Small intestine (tissue), 7 donors: ENCODE measurements around the gene IGSF6. TPM values are rescaled to one million over a fixed set of nuclear protein-coding genes. Genes with fewer than 3 reads are reported as not detected.
"Not testable (repeated sequence)": the region's sequence is repeated elsewhere in the genome, so short reads cannot be mapped to it uniquely, and the experiment has no call there.

Source experiments
- DNase-seq, 2 donors: peaks; one replicate each; pipeline versions ENCODE4 v3.0.0 to v3.0.0-alpha.2; 2013
- FAIRE-seq: peaks from 2 replicates; lab custom pipeline; 2012; peaks lifted over from hg19 to GRCh38; lab: Jason Lieb, UNC
- H3K27ac ChIP-seq, 3 donors: one replicate each; pipeline ENCODE4 v1.5.1; 2013; ENCODE audit warnings: low read length in 2 of 3, mild to moderate bottlenecking in 2 of 3, control low read depth in 1 of 3, inconsistent platforms in 1 of 3, low read depth in 1 of 3, moderate library complexity in 1 of 3
- H3K27me3 ChIP-seq, 3 donors: one replicate each; pipeline ENCODE4 v1.6.1; 2013; ENCODE audit warnings: low read length in 3 of 3, inconsistent platforms in 1 of 3; ENCODE audit not compliant: control insufficient read depth in 3 of 3, insufficient read depth in 3 of 3
- H3K36me3 ChIP-seq, 3 donors: one replicate each; pipeline ENCODE4 v1.6.1; 2013; ENCODE audit warnings: low read length in 3 of 3, inconsistent platforms in 1 of 3, low read depth in 1 of 3, mild to moderate bottlenecking in 1 of 3, moderate library complexity in 1 of 3; ENCODE audit not compliant: control insufficient read depth in 3 of 3, insufficient read depth in 2 of 3
- H3K4me1 ChIP-seq, 3 donors: one replicate each; pipeline ENCODE4 v1.6.1; 2013; ENCODE audit warnings: low read length in 2 of 3, inconsistent platforms in 1 of 3, low read depth in 1 of 3, mild to moderate bottlenecking in 1 of 3, moderate library complexity in 1 of 3; ENCODE audit not compliant: control insufficient read depth in 3 of 3, insufficient read depth in 2 of 3
- H3K4me3 ChIP-seq, 3 donors: one replicate each; pipeline ENCODE4 v1.5.1; 2013; ENCODE audit warnings: low read length in 3 of 3, control low read depth in 1 of 3, inconsistent platforms in 1 of 3, low read depth in 1 of 3, mild to moderate bottlenecking in 1 of 3, moderate library complexity in 1 of 3
- H3K9me3 ChIP-seq, 2 donors: one replicate each; pipeline ENCODE4 v1.6.1; 2013; ENCODE audit warnings: low read depth in 1 of 2, low read length in 1 of 2; ENCODE audit not compliant: control insufficient read depth in 2 of 2, insufficient read depth in 1 of 2
- WGBS, 3 donors: extraction: QIAGEN DNeasy Blood & Tissue Kit; methylation state at CpG; one replicate each; pipeline ENCODE4 v1.1.7; 2013; 5-methylcytosine and 5-hydroxymethylcytosine counted together
- polyA plus RNA-seq, 4 donors: library from polyadenylated mRNA; stranded (reverse) in 3 of 4; unstranded in 1 of 4; fragments of 200-250 nt in 3 of 4; fragments of 120-200 nt in 1 of 4; gene quantifications; one replicate each; pipeline versions ENCODE4 v1.2.1 to v1.2.3, GENCODE V29; 2013
- donor health status: healthy with polysubstance abuse.
- donor health status: control.
- donor health status: control.
- donor health status: Bipolar disorder and iron deficiency.
- donor health status: healthy.

IGSF6 gene
- polyA plus RNA-seq, 4 donors = 0.45 to 6.5 (median 2.3) TPM

- Histone ChIP-seq H3K36me3 (peaks cover 0 to 7% (median 0%) of the 10 kb centered on the region in 3 donors), H3K9me3 (no peaks in the 10 kb centered on the region), H3K27me3 (no peaks in the 10 kb centered on the region), H3K4me3 (no peak overlapping the region), H3K4me1 (peaks cover 11 to 30% (median 12%) of the 10 kb centered on the region in 3 donors), H3K27ac (peak overlapping the region in 1 of 3 donors; percentile 83)
- FAIRE-seq (no peak), DNase-seq (peak; percentile 42 to 52)
- WGBS, 3 donors = 12 to 39% (median 37%) methylated on average over 2 of the region's 2 CpGs
Measured at GRCh38 chr16:21610766-21611165, 41.6 kb downstream of the IGSF6 start.

DNA sequence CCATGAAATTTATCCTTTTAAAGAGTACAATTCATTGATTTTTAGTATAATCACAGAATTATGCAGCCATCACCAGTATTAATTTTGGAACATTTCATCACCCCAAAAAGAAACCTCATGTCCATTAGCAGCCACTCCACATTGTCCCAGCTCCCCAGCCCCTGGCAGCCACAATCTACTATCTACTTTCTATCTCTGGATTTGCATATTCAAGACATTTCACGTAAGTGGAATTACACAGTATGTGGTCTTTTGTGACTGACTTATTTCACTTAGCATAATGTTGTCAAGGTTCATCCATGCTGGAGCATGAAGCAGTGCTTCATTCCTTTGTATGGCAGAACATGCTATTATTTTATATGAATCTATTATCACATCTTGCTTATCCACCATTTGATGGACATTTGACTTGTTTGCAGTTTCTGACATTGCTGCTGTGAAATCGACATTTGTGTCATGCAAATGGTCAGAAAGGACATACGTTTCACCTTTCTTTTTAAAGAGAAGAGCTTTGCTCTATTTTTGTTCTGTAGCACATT, 42.3 kb downstream of the IGSF6 start:
- Histone ChIP-seq H3K36me3 (peaks cover 0 to 4% (median 0%) of the 10 kb centered on the region in 3 donors), H3K27me3 (no peaks in the 10 kb centered on the region), H3K9me3 (no peaks in the 10 kb centered on the region), H3K27ac (no peak overlapping the region), H3K4me1 (peaks cover 11 to 30% (median 12%) of the 10 kb centered on the region in 3 donors), H3K4me3 (no peak overlapping the region)
- no peak for DNase-seq
- WGBS, 3 donors = 80 to 88% (median 80%) methylated on average over 3 of the region's 3 CpGs
- no peak for FAIRE-seq

GRCh38 chr16:21608639-21609328, 43.6 kb downstream of the IGSF6 start:
- DNase-seq = peak in 1 of 2 donors; percentile 36
- no peak for FAIRE-seq
- no peaks in the 10 kb centered on the region for H3K9me3 ChIP-seq
- H3K27ac ChIP-seq = no peak overlapping the region
- no peaks in the 10 kb centered on the region for H3K27me3 ChIP-seq
- WGBS, 3 donors = 76 to 86% (median 78%) methylated on average over 3 of the region's 3 CpGs
- H3K4me3 ChIP-seq = no peak overlapping the region
- H3K36me3 ChIP-seq = peaks cover 0 to 3% (median 0%) of the 10 kb centered on the region in 3 donors
- H3K4me1 ChIP-seq = peaks cover 11 to 35% (median 15%) of the 10 kb centered on the region in 3 donors

DNA sequence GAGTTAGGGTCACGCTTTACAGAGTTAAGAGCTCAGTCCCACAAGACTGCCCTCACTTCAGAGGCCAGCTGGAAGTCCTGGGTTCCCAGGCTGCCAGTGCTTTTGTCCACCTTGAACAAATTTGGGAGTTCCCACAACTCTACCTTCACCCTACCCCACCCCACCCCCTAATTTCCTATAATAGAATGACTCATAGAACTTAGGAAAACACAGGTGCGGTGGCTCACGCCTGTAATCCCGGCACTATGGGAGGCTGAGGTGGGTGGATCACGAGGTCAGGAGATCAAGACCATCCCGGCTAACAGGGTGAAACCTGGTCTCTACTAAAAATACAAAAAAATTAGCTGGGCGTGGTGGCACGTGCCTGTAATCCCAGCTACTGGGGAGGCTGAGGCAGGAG, 46.6 kb downstream of the IGSF6 start:
- FAIRE-seq, H3K36me3 ChIP-seq, H3K9me3 ChIP-seq, H3K27ac ChIP-seq, H3K4me3 ChIP-seq, DNase-seq, H3K27me3 ChIP-seq: not testable (repeated sequence)
- 72 to 85% (median 81%) methylated on average over 8 of the region's 8 CpGs for WGBS, 3 donors
- peaks cover 8 to 21% (median 9%) of the 10 kb centered on the region in 3 donors for H3K4me1 ChIP-seq

DNA sequence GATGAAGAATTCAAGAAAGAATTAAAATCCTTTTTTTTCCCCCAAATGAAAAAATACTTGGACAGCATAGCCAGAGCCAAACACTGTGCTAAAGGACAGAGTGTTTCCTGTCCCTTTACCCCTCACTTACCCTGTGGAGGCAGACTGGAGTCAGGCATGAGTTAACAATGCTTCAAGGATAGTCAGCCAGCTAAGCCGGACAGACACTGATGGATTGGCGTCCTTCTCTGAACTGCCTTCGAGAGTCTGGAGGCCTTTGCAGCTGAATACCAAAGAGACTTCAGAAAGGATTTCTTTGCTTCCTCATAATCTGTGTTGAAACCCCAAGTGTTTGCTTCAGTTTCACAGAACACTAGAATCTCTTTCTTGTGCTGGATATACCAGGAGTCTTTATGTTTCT, 48.5 kb downstream of the IGSF6 start:
- WGBS, 3 donors = 48 to 79% (median 63%) methylated on average over 3 of the region's 3 CpGs
- FAIRE-seq = no peak
- no peak overlapping the region for H3K27ac ChIP-seq

DNA sequence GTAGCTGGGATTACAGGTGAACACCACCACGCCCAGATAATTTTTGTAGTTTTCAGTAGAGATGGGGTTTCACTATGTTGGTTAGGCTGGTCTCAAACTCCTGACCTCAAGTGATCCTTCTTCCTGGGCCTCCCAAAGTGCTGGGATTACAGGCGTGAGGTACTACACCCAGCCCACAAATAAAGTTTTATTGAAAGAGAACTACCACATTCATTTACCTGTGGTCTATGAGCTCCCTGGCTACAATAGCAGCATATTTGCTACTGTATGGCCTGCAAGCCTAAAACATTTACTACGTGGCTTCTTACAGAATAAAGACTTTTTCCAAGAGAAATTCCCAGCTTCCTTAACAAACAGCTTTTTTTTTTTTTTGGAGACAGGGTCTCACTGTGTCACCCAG, 49.6 kb downstream of the IGSF6 start:
- peaks cover 0 to 9% (median 3%) of the 10 kb centered on the region in 3 donors for H3K4me1 ChIP-seq
- no peaks in the 10 kb centered on the region for H3K36me3 ChIP-seq
- no peak overlapping the region for H3K4me3 ChIP-seq
- no peak for DNase-seq
- no peak for FAIRE-seq
- no peak overlapping the region for H3K27ac ChIP-seq
- no peaks in the 10 kb centered on the region for H3K9me3 ChIP-seq
- WGBS, 3 donors = 87 to 96% (median 94%) methylated on average over 3 of the region's 3 CpGs
- H3K27me3 ChIP-seq = no peaks in the 10 kb centered on the region

More for the DNA sequence above, 48.5 kb downstream of the IGSF6 start:
- no peak for DNase-seq
- H3K27me3 ChIP-seq = no peaks in the 10 kb centered on the region
- H3K36me3 ChIP-seq = no peaks in the 10 kb centered on the region
- H3K9me3 ChIP-seq = no peaks in the 10 kb centered on the region
- no peak overlapping the region for H3K4me3 ChIP-seq
- peaks cover 0 to 13% (median 3%) of the 10 kb centered on the region in 3 donors for H3K4me1 ChIP-seq

- H3K4me1 ChIP-seq = peaks cover 0 to 9% (median 3%) of the 10 kb centered on the region in 3 donors
- FAIRE-seq = no peak
- 0 to 1% (median 0%) methylated on average over 45 to 52 of the region's 52 CpGs for WGBS, 3 donors
- no peaks in the 10 kb centered on the region for H3K27me3 ChIP-seq
- no peaks in the 10 kb centered on the region for H3K9me3 ChIP-seq
- H3K4me3 ChIP-seq = peak overlapping the region; percentile 78 to 99 (median 95)
- no peaks in the 10 kb centered on the region for H3K36me3 ChIP-seq
- H3K27ac ChIP-seq = peak overlapping the region; percentile 87 to 97 (median 88)
- DNase-seq = peak; percentile 51 to 72
Measured at GRCh38 chr16:21600031-21600773, 52.2 kb downstream of the IGSF6 start.
